Measurements from ENCODE around the gene CCDC146. TPM values are rescaled to one million over a fixed set of nuclear protein-coding genes. Genes with fewer than 3 reads are reported as not detected.

The CCDC146 gene
- polyA plus RNA-seq, 3 donors: 0.08 to 7.2 (median 0.40) TPM

- H3K27ac ChIP-seq (ENCODE audit: low read depth in 1 of 2, low read length in 2 of 2): no peak overlapping the region
- no peak overlapping the region for H3K4me3 Mint-ChIP-seq
- no peaks in the 10 kb centered on the region for H3K27me3 ChIP-seq (ENCODE audit: control insufficient read depth in 2 of 2, insufficient read depth in 2 of 2, low read length in 2 of 2)
- no peak overlapping the region for H3K4me2 ChIP-seq (replicated peaks; ENCODE audit: extremely low read depth, low read length, poor library complexity, severe bottlenecking)
- TF ChIP-seq CTCF (IDR thresholded peaks at IDR 0.05): no peak
- H3K27ac Mint-ChIP-seq: no peak overlapping the region
- H3K9me3 ChIP-seq (replicated peaks in 1 of 2; ENCODE audit: control insufficient read depth in 1 of 2, insufficient read depth in 1 of 2, low read length in 2 of 2): peaks cover 18 to 19% of the 10 kb centered on the region in 2 donors
- no CpG with 5 or more reads among the region's 3 CpGs for whole genome bisulfite sequencing (ENCODE audit: insufficient coverage)
- intact Hi-C loops (cut with micrococcal nuclease): no loop called here
- H3K4me1 ChIP-seq (ENCODE audit: control insufficient read depth in 1 of 2, insufficient read depth in 2 of 2, low read length in 2 of 2): peaks cover 16 to 36% of the 10 kb centered on the region in 2 donors
- H3K36me3 Mint-ChIP-seq: peaks cover 13 to 20% of the 10 kb centered on the region in 2 donors
- no peaks in the 10 kb centered on the region for H4K20me1 ChIP-seq (ENCODE audit: insufficient read depth, low read length)
- no peak overlapping the region for H3K4me3 ChIP-seq (replicated peaks in 1 of 3; ENCODE audit: low read depth in 2 of 3, low read length in 3 of 3)
- H3K36me3 ChIP-seq (replicated peaks in 1 of 2; ENCODE audit: control insufficient read depth in 1 of 2, insufficient read depth in 2 of 2, low read length in 2 of 2): peaks cover 0 to 10% of the 10 kb centered on the region in 2 donors
- no peak overlapping the region for H2AFZ ChIP-seq (ENCODE audit: insufficient read depth, low read depth, low read length, poor library complexity, severe bottlenecking)
- peaks cover 0 to 2% (median 0%) of the 10 kb centered on the region in 3 donors for H3K27me3 Mint-ChIP-seq (ENCODE audit: low read depth in 3 of 3)
- H3K9me3 Mint-ChIP-seq: peaks cover 18 to 24% (median 22%) of the 10 kb centered on the region in 7 donors
- H3K4me1 Mint-ChIP-seq: peaks cover 31% of the 10 kb centered on the region
- H3K79me2 ChIP-seq (ENCODE audit: insufficient read depth, low read length): peaks cover 4% of the 10 kb centered on the region
- no peak overlapping the region for H3K9ac ChIP-seq (ENCODE audit: insufficient read depth, low read length, poor library complexity, severe bottlenecking)
- no peak for DNase-seq
Measured at GRCh38 chr7:77205706-77206105, 83.3 kb downstream of the CCDC146 start.

GRCh38 chr7:77208416-77208815 is 86.0 kb downstream of the CCDC146 start:
- no peak for TF ChIP-seq CTCF (IDR thresholded peaks at IDR 0.05)
- H3K4me3 Mint-ChIP-seq: no peak overlapping the region
- H3K9me3 Mint-ChIP-seq: peaks cover 20 to 29% (median 24%) of the 10 kb centered on the region in 7 donors
- H3K27ac Mint-ChIP-seq: peak overlapping the region in 4 of 7 donors; percentile 1 to 83 (median 42)
- H2AFZ ChIP-seq (ENCODE audit: insufficient read depth, low read depth, low read length, poor library complexity, severe bottlenecking): peak overlapping the region; percentile 47
- H3K4me2 ChIP-seq (replicated peaks; ENCODE audit: extremely low read depth, low read length, poor library complexity, severe bottlenecking): no peak overlapping the region
- peaks cover 18 to 20% of the 10 kb centered on the region in 2 donors for H3K9me3 ChIP-seq (replicated peaks in 1 of 2; ENCODE audit: control insufficient read depth in 1 of 2, insufficient read depth in 1 of 2, low read length in 2 of 2)
- intact Hi-C loops (cut with micrococcal nuclease): no loop called here
- H3K79me2 ChIP-seq (ENCODE audit: insufficient read depth, low read length): no peaks in the 10 kb centered on the region
- peaks cover 7% of the 10 kb centered on the region for H3K4me1 Mint-ChIP-seq
- H3K4me3 ChIP-seq (replicated peaks in 1 of 3; ENCODE audit: low read depth in 2 of 3, low read length in 3 of 3): peak overlapping the region in 1 of 3 experiments; percentile 22
- H4K20me1 ChIP-seq (ENCODE audit: insufficient read depth, low read length): no peaks in the 10 kb centered on the region
- H3K36me3 Mint-ChIP-seq: peaks cover 13 to 20% of the 10 kb centered on the region in 2 donors
- no peak overlapping the region for H3K9ac ChIP-seq (ENCODE audit: insufficient read depth, low read length, poor library complexity, severe bottlenecking)
- peaks cover 7 to 13% of the 10 kb centered on the region in 2 donors for H3K4me1 ChIP-seq (ENCODE audit: control insufficient read depth in 1 of 2, insufficient read depth in 2 of 2, low read length in 2 of 2)
- peaks cover 0 to 2% (median 0%) of the 10 kb centered on the region in 3 donors for H3K27me3 Mint-ChIP-seq (ENCODE audit: low read depth in 3 of 3)
- peak in 2 of 3 donors; percentile 10 to 42 for DNase-seq
- H3K27me3 ChIP-seq (ENCODE audit: control insufficient read depth in 2 of 2, insufficient read depth in 2 of 2, low read length in 2 of 2): no peaks in the 10 kb centered on the region
- H3K27ac ChIP-seq (ENCODE audit: low read depth in 1 of 2, low read length in 2 of 2): peak overlapping the region in 1 of 2 donors; percentile 70
- H3K36me3 ChIP-seq (replicated peaks in 1 of 2; ENCODE audit: control insufficient read depth in 1 of 2, insufficient read depth in 2 of 2, low read length in 2 of 2): peaks cover 0 to 10% of the 10 kb centered on the region in 2 donors
